Endothelial cell (in vitro differentiated cells): ENCODE results near the gene LRFN3. TPM values are rescaled to one million over a fixed set of nuclear protein-coding genes. Genes with fewer than 3 reads are reported as not detected.

ENCODE experiments used
- DNase-seq: peaks from one replicate; pipeline ENCODE4 v3.0.0; 2021; ENCODE audit warnings: low spot score
- H3K27ac Mint-ChIP-seq: one replicate; pipeline ENCODE4 v1.8.0; 2021; ENCODE audit warnings: mixed read lengths, inconsistent platforms; ENCODE audit not compliant: unreplicated experiment
- H3K27me3 Mint-ChIP-seq: one replicate; pipeline ENCODE4 v1.8.0; 2021; ENCODE audit warnings: mild to moderate bottlenecking, moderate library complexity, mixed read lengths, inconsistent platforms; ENCODE audit not compliant: unreplicated experiment
- H3K36me3 Mint-ChIP-seq: one replicate; pipeline ENCODE4 v1.8.0; 2021; ENCODE audit warnings: mild to moderate bottlenecking, low read depth, mixed read lengths, inconsistent platforms; ENCODE audit not compliant: unreplicated experiment
- H3K4me1 Mint-ChIP-seq: one replicate; pipeline ENCODE4 v1.8.0; 2021; ENCODE audit warnings: mild to moderate bottlenecking, mixed read lengths, inconsistent platforms; ENCODE audit not compliant: unreplicated experiment
- H3K4me3 Mint-ChIP-seq: one replicate; pipeline ENCODE4 v1.8.0; 2021; ENCODE audit warnings: mild to moderate bottlenecking, mixed read lengths, inconsistent platforms; ENCODE audit not compliant: unreplicated experiment
- H3K9me3 Mint-ChIP-seq: one replicate; pipeline ENCODE4 v1.8.0; 2021; ENCODE audit warnings: mixed read lengths, inconsistent platforms; ENCODE audit not compliant: unreplicated experiment
- CTCF ChIP-seq: fragments of 200-600 bp; sonication (generic); IDR thresholded peaks from one replicate; pipeline ENCODE4 v1.5.0; 2021; ENCODE audit warnings: antibody characterized with exemption; ENCODE audit not compliant: unreplicated experiment
- total RNA-seq: library from RNA; stranded (reverse); fragmentation: NEBNext Ultra II Directional; extraction: Animal tissue kit (Norgen Biotek cat#: 25700); gene quantifications from one replicate; pipeline ENCODE4 v1.2.1, GENCODE V29; 2021; ENCODE audit not compliant: unreplicated experiment

LRFN3 gene
- total RNA-seq, 1 donor from 2014 or later: 53.4 TPM

- H3K9me3 Mint-ChIP-seq: no peaks in the 10 kb centered on the region
- no peak for DNase-seq
- H3K36me3 Mint-ChIP-seq: peaks cover 6% of the 10 kb centered on the region
- TF ChIP-seq CTCF: no peak
- no peak overlapping the region for H3K27ac Mint-ChIP-seq
- H3K4me3 Mint-ChIP-seq: peak overlapping the region; percentile 87
- peaks cover 12% of the 10 kb centered on the region for H3K4me1 Mint-ChIP-seq
- peaks cover 8% of the 10 kb centered on the region for H3K27me3 Mint-ChIP-seq
Observed at GRCh38 chr19:35897706-35898451, 38.3 kb upstream of the LRFN3 start.

DNA sequence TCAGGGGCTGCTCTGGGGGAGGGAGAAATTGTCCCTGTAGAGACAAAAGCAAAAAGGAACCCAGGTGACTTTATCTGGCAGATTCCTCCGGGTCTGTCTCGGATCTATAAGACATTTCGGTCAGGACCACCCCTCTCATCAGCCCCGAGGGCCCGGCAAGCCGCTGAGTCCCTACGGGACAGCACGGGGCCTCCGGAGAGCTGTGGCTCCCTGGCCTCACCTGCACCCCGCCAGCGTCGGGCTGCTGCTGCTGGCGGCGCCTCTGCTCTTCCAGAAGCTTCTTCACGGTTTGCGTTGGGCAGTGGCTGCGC lies 37.7 kb upstream of the LRFN3 start:
- peaks cover 6% of the 10 kb centered on the region for H3K36me3 Mint-ChIP-seq
- no peak for TF ChIP-seq CTCF
- DNase-seq: no peak
- H3K4me1 Mint-ChIP-seq: peaks cover 18% of the 10 kb centered on the region
- H3K27me3 Mint-ChIP-seq: peaks cover 10% of the 10 kb centered on the region
- H3K4me3 Mint-ChIP-seq: peak overlapping the region; percentile 95
- no peaks in the 10 kb centered on the region for H3K9me3 Mint-ChIP-seq
- no peak overlapping the region for H3K27ac Mint-ChIP-seq

DNA sequence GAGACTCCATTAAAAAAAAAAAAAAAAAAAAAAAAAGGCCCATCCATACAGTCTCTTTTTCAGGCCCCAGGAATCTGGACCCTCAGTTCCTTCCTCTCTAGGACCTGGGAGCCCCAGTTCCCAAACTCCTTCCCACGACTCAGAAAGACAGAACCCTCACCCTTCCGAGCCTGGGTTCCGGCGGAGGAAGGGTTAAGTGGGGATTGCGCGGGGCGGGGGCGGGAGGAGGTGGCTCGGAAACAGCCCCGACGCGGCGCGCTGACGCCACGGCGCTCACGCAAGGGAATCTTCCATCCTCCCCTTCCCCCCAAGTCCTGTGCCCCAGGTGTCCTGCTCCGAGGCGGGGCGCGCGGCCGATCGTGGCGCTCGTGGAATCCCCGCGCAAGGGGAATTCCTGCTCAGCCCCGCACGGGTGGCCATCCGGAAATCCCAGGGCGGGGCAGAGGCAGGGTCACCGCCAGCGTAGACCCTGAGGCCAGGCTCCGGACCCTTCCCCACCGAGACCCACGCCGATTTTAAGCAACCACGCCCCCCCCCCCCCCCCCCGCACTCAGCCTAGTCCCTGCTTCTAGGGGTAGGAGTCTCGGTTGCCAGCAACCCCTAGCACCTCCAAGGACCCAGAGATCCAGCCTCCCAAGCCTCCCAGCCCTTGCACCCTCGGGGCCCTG lies 36.5 kb upstream of the LRFN3 start:
- no peak for TF ChIP-seq CTCF
- Mint-ChIP-seq H3K9me3 (no peaks in the 10 kb centered on the region), H3K4me1 (peaks cover 19% of the 10 kb centered on the region), H3K27ac (no peak overlapping the region), H3K27me3 (peaks cover 13% of the 10 kb centered on the region), H3K36me3 (peaks cover 6% of the 10 kb centered on the region), H3K4me3 (peak overlapping the region; percentile 95)
- DNase-seq: peak; percentile 49

DNA sequence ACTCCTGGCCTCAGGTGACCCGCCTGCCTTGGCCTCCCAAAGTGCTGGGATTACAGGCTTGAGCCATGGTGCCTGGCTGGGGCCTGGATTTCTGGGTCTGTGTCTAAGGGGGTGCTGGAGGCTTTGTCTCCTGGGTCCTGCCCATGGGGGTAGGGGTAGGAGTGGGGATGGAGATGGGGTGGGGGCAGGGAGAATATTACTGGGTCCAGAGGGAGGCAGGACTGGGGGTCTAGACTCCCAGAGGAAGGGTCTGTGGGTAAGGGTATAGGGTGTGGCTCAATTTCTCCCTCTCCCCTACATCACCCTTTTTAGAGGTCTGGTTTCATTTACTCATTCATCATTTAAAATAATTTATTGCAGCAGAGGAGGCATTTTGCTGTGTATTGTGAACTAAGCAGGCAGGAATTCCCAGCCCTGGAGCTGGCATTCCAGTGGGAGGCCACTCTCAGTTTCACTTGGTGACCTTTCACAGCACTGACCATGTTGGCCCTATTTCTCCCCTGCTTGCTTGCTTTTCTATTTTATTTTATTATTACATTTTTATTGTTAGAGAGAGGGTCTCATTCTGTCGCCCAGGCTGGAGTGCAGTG lies 35.0 kb upstream of the LRFN3 start:
- Mint-ChIP-seq H3K36me3 (no peaks in the 10 kb centered on the region), H3K4me1 (peaks cover 19% of the 10 kb centered on the region), H3K27ac (no peak overlapping the region), H3K9me3 (no peaks in the 10 kb centered on the region), H3K27me3 (peaks cover 15% of the 10 kb centered on the region), H3K4me3 (peak overlapping the region; percentile 79)
- DNase-seq: no peak
- no peak for TF ChIP-seq CTCF
